BJ (cell line): ENCODE data around the gene C11orf52. TPM values are rescaled to one million over a fixed set of nuclear protein-coding genes. Genes with fewer than 3 reads are reported as not detected.

Source experiments
- CTCF ChIA-PET: fragments of 350-600 bp; formaldehyde crosslinking; extraction: SDS; loops from one replicate; lab custom pipeline; 2021; ENCODE audit warnings: antibody characterized with exemption, inconsistent platforms; lab: Yijun Ruan, JAX
- POLR2A ChIA-PET: fragments of 300-600 bp; sonication (Branson Sonifier 250); formaldehyde crosslinking; extraction: SDS; loops from one replicate; lab custom pipeline; 2021; ENCODE audit warnings: antibody characterized with exemption; lab: Charles Lee
- DNase-seq: peaks from one replicate; pipeline ENCODE4 v3.0.0-alpha.2; 2011; ENCODE audit warnings: low read depth
- H3K27me3 ChIP-seq: 2 replicates; pipeline ENCODE4 v1.6.0; 2011; ENCODE audit warnings: low read length; ENCODE audit not compliant: control insufficient read depth, insufficient read depth
- H3K36me3 ChIP-seq: 2 replicates; pipeline ENCODE4 v1.5.1; 2011; ENCODE audit warnings: low read length; ENCODE audit not compliant: control insufficient read depth, insufficient read depth
- H3K4me3 ChIP-seq: 2 replicates; pipeline ENCODE4 v1.5.1; 2011; ENCODE audit warnings: low read depth, mild to moderate bottlenecking, control low read depth, low read length
- polyA plus RNA-seq: library from polyadenylated mRNA; depleted of rRNA; stranded (reverse); fragments of >200 nt; gene quantifications from 2 replicates; pipeline ENCODE4 v1.2.3, GENCODE V29; 2011
- TF ChIP-seq, protein P1 (sequence below): IDR thresholded peaks from 2 replicates; pipeline ENCODE4 v1.5.1; 2011; ENCODE audit warnings: low read depth, mild to moderate bottlenecking, control low read depth, inconsistent platforms, low read length, moderate library complexity; ENCODE audit not compliant: insufficient read depth

Gene C11orf52
- polyA plus RNA-seq, 1 experiment, result 2.9 TPM

DNA sequence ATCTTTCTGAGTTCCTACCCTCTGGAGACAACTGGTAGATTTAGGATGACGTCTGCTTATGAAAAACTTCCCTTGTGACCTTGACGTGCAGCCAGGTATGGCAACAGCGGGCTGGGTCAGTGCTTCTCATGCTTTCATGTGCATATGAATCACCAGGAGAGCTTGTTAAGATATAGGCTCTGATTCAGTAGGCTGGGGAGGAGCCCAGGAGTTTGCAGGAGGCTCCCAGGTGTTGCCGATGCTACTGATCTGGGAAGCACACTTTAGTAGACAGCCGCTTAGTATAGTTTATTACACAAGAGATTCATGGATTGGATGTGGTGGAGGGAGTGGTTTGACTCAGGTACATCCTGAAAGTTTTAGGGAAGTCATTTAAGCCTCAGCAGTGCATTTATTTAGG, 42.2 kb downstream of the C11orf52 start:
- Histone ChIP-seq H3K27me3 (no peaks in the 10 kb centered on the region), H3K36me3 (no peaks in the 10 kb centered on the region), H3K4me3 (no peak overlapping the region)
- POLR2A ChIA-PET, result no interaction called here
- CTCF ChIA-PET, result interaction anchor here (0.7 to 0.9 kb wide), 3 partner anchors 15 to 22 kb away, joined by 3 read pairs; no protein-coding TSS in a partner anchor
- TF ChIP-seq, protein P1, sequence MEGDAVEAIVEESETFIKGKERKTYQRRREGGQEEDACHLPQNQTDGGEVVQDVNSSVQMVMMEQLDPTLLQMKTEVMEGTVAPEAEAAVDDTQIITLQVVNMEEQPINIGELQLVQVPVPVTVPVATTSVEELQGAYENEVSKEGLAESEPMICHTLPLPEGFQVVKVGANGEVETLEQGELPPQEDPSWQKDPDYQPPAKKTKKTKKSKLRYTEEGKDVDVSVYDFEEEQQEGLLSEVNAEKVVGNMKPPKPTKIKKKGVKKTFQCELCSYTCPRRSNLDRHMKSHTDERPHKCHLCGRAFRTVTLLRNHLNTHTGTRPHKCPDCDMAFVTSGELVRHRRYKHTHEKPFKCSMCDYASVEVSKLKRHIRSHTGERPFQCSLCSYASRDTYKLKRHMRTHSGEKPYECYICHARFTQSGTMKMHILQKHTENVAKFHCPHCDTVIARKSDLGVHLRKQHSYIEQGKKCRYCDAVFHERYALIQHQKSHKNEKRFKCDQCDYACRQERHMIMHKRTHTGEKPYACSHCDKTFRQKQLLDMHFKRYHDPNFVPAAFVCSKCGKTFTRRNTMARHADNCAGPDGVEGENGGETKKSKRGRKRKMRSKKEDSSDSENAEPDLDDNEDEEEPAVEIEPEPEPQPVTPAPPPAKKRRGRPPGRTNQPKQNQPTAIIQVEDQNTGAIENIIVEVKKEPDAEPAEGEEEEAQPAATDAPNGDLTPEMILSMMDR, result no peak
- DNase-seq, result no peak

DNA sequence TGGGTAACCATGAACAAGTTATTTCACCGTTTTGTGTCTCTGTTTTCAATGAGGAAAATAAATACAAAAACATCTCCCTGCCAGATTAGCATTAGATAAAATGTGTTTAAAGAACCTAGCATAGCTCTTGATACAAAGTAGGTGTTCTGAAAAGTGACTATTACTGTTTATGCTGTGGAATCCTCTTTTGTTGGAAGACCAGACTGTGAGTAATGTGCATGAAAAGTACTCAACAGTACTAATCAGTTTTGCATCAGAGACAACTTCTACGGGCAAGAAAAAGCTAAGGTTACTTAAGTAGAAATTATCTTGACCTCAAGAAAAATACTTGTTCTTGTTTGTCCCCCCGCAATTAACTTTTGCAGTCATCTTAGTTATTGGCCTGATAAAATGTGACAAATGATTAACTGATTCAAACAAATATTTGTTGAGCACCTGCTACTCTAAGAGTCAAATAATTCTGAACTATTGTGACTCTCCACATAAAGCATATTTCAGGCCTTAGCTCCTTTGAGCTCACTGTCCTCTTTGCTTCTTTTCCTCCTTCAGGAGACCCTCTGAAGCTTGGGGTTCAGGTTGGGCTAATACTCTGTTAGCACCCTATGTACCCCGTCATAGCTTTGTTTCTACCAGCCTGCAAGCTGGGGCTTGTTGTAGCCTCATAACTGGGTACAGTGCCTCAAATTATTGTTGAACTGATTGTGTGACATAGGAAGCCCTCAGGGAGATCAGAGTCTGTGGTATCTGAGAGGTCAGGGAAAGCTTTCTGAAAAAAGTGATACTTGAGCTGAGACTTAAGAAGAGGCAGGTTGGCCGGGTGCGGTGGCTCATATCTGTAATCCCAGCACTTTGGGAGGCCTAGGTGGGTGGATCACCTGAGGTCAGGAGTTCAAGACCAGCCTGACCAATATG, 42.9 kb downstream of the C11orf52 start:
- POLR2A ChIA-PET, result no interaction called here
- Histone ChIP-seq H3K4me3 (no peak overlapping the region), H3K27me3 (no peaks in the 10 kb centered on the region), H3K36me3 (no peaks in the 10 kb centered on the region)
- TF ChIP-seq, protein P1, result no peak
- DNase-seq, result no peak
- CTCF ChIA-PET, result interaction anchor here (0.7 to 1.1 kb wide), 4 partner anchors 18 to 37 kb away, joined by 3 read pairs; no protein-coding TSS in a partner anchor

- TF ChIP-seq, protein P1, result no peak
- Histone ChIP-seq H3K4me3 (no peak overlapping the region), H3K27me3 (no peaks in the 10 kb centered on the region), H3K36me3 (no peaks in the 10 kb centered on the region)
- no peak for DNase-seq
- POLR2A ChIA-PET, result no interaction called here
- CTCF ChIA-PET, result interaction anchor here (0.8 to 1.0 kb wide), 2 partner anchors 14 to 19 kb away, joined by 3 read pairs; no protein-coding TSS in a partner anchor
Observed at GRCh38 chr11:111963931-111964340, 45.2 kb downstream of the C11orf52 start.

DNA sequence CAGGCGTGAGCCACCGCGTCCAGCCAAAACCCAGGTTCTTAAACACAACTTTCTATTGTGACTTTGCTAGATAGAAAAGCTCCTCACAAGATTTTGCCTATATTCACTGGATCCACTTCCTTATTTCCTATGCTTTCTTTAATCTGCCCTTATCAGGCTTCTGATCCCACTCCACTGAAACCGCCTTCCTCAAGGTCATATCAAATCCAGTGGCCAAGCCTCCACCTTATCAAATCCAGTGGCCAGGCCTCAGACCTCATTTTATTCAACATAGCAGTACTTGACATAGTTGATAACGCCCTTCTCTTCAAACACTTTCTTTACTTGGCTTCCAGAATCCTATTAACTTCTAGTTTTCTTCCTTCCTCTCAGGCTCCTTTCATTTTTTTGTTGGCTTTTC, 48.0 kb downstream of the C11orf52 start:
- Histone ChIP-seq H3K4me3 (no peak overlapping the region), H3K36me3 (no peaks in the 10 kb centered on the region), H3K27me3 (no peaks in the 10 kb centered on the region)
- ChIA-PET CTCF (interaction anchor here (1.4 kb wide), 1 partner anchor 22 kb away, joined by 3 read pairs; no protein-coding TSS in a partner anchor), POLR2A (no interaction called here)
- TF ChIP-seq, protein P1, result no peak
- DNase-seq, result no peak

DNA sequence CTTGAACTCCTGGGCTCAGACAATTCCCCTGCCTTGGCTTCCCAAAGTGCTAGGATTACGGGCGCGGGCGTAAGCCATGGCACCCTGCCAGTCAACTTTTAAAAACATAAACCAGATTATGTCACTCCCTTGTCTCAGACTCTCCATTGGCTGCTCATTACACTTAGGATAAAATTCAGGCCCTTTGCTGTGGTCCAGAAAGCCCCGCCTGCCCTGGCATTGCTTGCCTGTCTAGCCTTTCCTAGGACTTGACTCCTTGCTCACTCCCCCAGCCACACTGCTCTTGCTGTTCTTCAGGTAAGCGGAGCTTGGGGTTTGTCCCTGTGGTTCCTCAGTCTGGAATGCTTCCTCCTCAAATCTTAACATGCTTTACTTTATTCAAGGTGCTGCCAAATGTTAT, 48.9 kb downstream of the C11orf52 start:
- no peak for DNase-seq
- CTCF ChIA-PET, result no interaction called here
- H3K4me3 ChIP-seq, result no peak overlapping the region
- H3K27me3 ChIP-seq, result no peaks in the 10 kb centered on the region
- POLR2A ChIA-PET, result no interaction called here
- TF ChIP-seq, protein P1, result no peak
- no peaks in the 10 kb centered on the region for H3K36me3 ChIP-seq
